ENCODE data around the gene TCP11.

Gene TCP11

GRCh38 chr6:35141007-35141655 is at the start of gene TCP11:
Gene TCP11, minus strand, starts transcription at chr6:35141339. Its CDS starts 469 bp downstream, at chr6:35140870.
- no peak for TF ChIP-seq CTCF (IDR thresholded peaks at IDR 0.05; ENCODE audit: low read depth, low read length, missing control alignments)
- no peak for DNase-seq (ENCODE audit: extremely low read depth, low read depth)
- H3K4me3 ChIP-seq (replicated peaks; ENCODE audit: low read depth, low read length): no peak within 1 kb of the TSS

- DNase-seq (ENCODE audit: extremely low read depth, low read depth): no peak
- no peak for TF ChIP-seq CTCF (IDR thresholded peaks at IDR 0.05; ENCODE audit: low read depth, low read length, missing control alignments)
- H3K4me3 ChIP-seq (replicated peaks; ENCODE audit: low read depth, low read length): no peak overlapping the region
Observed at GRCh38 chr6:35190306-35190705, 49.2 kb upstream of the TCP11 start.

- no peak overlapping the region for H3K4me3 ChIP-seq (replicated peaks; ENCODE audit: low read depth, low read length)
- DNase-seq (ENCODE audit: extremely low read depth, low read depth): no peak
- TF ChIP-seq CTCF (IDR thresholded peaks at IDR 0.05; ENCODE audit: low read depth, low read length, missing control alignments): no peak
Observed at GRCh38 chr6:35188886-35189285, 47.7 kb upstream of the TCP11 start.

GRCh38 chr6:35186571-35186970 is 45.4 kb upstream of the TCP11 start:
- TF ChIP-seq CTCF (IDR thresholded peaks at IDR 0.05; ENCODE audit: low read depth, low read length, missing control alignments): no peak
- no peak for DNase-seq (ENCODE audit: extremely low read depth, low read depth)
- no peak overlapping the region for H3K4me3 ChIP-seq (replicated peaks; ENCODE audit: low read depth, low read length)

GRCh38 chr6:35185971-35186370 is 44.8 kb upstream of the TCP11 start:
- no peak for TF ChIP-seq CTCF (IDR thresholded peaks at IDR 0.05; ENCODE audit: low read depth, low read length, missing control alignments)
- DNase-seq (ENCODE audit: extremely low read depth, low read depth): no peak
- no peak overlapping the region for H3K4me3 ChIP-seq (replicated peaks; ENCODE audit: low read depth, low read length)

- no peak for DNase-seq (ENCODE audit: extremely low read depth, low read depth)
- H3K4me3 ChIP-seq (replicated peaks; ENCODE audit: low read depth, low read length): no peak overlapping the region
- TF ChIP-seq CTCF (IDR thresholded peaks at IDR 0.05; ENCODE audit: low read depth, low read length, missing control alignments): no peak
Observed at GRCh38 chr6:35185302-35185681, 44.2 kb upstream of the TCP11 start.
